ENCODE results near the gene PRMT1. TPM values are rescaled to one million over a fixed set of nuclear protein-coding genes. Genes with fewer than 3 reads are reported as not detected.

PRMT1 gene
- total RNA-seq, 1 experiment from 2014 or later: 505 TPM

DNA sequence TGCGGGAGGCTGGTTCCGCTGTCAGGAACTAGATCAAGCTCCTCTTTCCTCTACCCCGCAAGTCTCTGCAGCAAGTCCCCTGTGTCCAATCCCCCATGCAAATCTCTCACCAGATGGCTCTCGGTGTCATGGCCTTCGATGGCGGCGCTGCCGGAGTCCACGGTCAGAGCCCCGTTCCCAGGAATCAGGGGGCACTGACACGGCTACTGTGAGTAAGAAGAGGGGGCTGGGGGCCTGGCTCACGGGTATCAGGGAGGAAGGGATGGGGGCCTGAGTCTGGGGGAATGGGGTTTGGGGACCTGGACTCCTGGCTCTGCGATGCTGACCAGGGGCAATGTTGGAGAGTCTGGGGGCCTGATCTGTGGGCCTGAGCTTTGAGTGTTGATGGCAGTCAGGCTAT lies 31.1 kb upstream of the PRMT1 start:
- Histone ChIP-seq H2AK5ac (ENCODE audit: insufficient read length, low read length) (no peak overlapping the region), H4K8ac (replicated peaks; ENCODE audit: insufficient read length, low read depth, low read length) (no peak overlapping the region), H3K4me2 (ENCODE audit: insufficient read depth, insufficient read length, low read length) (no peak overlapping the region), H2BK15ac (ENCODE audit: low read depth, low read length) (no peak overlapping the region), H4K91ac (ENCODE audit: insufficient read length, low read depth, low read length) (no peak overlapping the region), H2BK12ac (ENCODE audit: insufficient read length, low read depth, low read length) (no peak overlapping the region), H3K56ac (ENCODE audit: insufficient read length, low read depth, low read length) (no peak overlapping the region), H3K27me3 (ENCODE audit: insufficient read depth, low read length) (no peaks in the 10 kb centered on the region), H2BK5ac (ENCODE audit: insufficient read length, low read length) (no peak overlapping the region), H3K23me2 (ENCODE audit: insufficient read length, low read depth, low read length, poor library complexity, severe bottlenecking) (peaks cover 10% of the 10 kb centered on the region), H3T11ph (ENCODE audit: low read length) (no peak overlapping the region), H3K79me1 (ENCODE audit: insufficient read depth, low read depth, low read length, poor library complexity, severe bottlenecking) (peaks cover 13% of the 10 kb centered on the region), H4K5ac (ENCODE audit: insufficient read length, low read depth, low read length) (no peak overlapping the region), H2AFZ (ENCODE audit: low read length) (no peak overlapping the region), H3K14ac (ENCODE audit: insufficient read depth, low read length) (no peak overlapping the region), H3K18ac (ENCODE audit: insufficient read length, low read depth, low read length) (no peak overlapping the region), H3K4me1 (ENCODE audit: insufficient read depth, low read length) (no peaks in the 10 kb centered on the region; the same call in 1 of the 2 replicates), H3K27ac (ENCODE audit: insufficient read length, low read depth, low read length) (no peak overlapping the region), H3K79me2 (ENCODE audit: insufficient read depth, low read length) (peaks cover 9% of the 10 kb centered on the region), H3K9ac (ENCODE audit: extremely low read depth, insufficient read length, low read length) (no peak overlapping the region), H3K4ac (ENCODE audit: low read depth, low read length) (no peak overlapping the region), H4K20me1 (ENCODE audit: control insufficient read depth, insufficient read depth, insufficient read length) (no peaks in the 10 kb centered on the region), H3K23ac (ENCODE audit: insufficient read length, low read depth, low read length) (no peak overlapping the region), H2BK20ac (ENCODE audit: low read depth, low read length, poor library complexity, severe bottlenecking) (no peak overlapping the region), H3K9me3 (ENCODE audit: control insufficient read depth, low read depth, low read length) (no peaks in the 10 kb centered on the region), H2BK120ac (ENCODE audit: low read depth, low read length, poor library complexity, severe bottlenecking) (no peak overlapping the region)
- no peaks in the 10 kb centered on the region; a peak in 2 of 5 replicates for H3K9me3 Mint-ChIP-seq
- H3K27ac Mint-ChIP-seq: peak overlapping the region in 1 of 3 experiments; percentile 53; a peak in 1 of 7 replicates
- H3K27me3 Mint-ChIP-seq (ENCODE audit: low read depth): no peaks in the 10 kb centered on the region
- TF ChIP-seq, protein P1, sequence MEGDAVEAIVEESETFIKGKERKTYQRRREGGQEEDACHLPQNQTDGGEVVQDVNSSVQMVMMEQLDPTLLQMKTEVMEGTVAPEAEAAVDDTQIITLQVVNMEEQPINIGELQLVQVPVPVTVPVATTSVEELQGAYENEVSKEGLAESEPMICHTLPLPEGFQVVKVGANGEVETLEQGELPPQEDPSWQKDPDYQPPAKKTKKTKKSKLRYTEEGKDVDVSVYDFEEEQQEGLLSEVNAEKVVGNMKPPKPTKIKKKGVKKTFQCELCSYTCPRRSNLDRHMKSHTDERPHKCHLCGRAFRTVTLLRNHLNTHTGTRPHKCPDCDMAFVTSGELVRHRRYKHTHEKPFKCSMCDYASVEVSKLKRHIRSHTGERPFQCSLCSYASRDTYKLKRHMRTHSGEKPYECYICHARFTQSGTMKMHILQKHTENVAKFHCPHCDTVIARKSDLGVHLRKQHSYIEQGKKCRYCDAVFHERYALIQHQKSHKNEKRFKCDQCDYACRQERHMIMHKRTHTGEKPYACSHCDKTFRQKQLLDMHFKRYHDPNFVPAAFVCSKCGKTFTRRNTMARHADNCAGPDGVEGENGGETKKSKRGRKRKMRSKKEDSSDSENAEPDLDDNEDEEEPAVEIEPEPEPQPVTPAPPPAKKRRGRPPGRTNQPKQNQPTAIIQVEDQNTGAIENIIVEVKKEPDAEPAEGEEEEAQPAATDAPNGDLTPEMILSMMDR (conservative IDR thresholded peaks at IDR 0.05): no peak
- H3K36me3 Mint-ChIP-seq (ENCODE audit: insufficient read depth in 1 of 3, low read depth in 3 of 3): peaks cover 24 to 60% (median 48%) of the 10 kb centered on the region in 3 experiments
- peaks cover 26 to 33% of the 10 kb centered on the region in 2 experiments for H3K4me1 Mint-ChIP-seq
- no peak for DNase-seq
- no CpG with 5 or more reads among the region's 13 CpGs for WGBS (ENCODE audit: extremely low coverage, insufficient read length, low lambda C conversion rate)
- H3K4me3 Mint-ChIP-seq: no peak overlapping the region

Data from H9 (cell line).